ENCODE data around the gene MOB3B.

MOB3B gene

GRCh38 chr9:27308691-27309390 is 220.8 kb downstream of the MOB3B start:
- in situ Hi-C loops (cut with MboI; ENCODE audit: low sequenced_read_pairs) = loop anchor here (25.0 kb wide), 1 partner anchor 228 kb away; the partner anchor contains the start of gene MOB3B

DNA sequence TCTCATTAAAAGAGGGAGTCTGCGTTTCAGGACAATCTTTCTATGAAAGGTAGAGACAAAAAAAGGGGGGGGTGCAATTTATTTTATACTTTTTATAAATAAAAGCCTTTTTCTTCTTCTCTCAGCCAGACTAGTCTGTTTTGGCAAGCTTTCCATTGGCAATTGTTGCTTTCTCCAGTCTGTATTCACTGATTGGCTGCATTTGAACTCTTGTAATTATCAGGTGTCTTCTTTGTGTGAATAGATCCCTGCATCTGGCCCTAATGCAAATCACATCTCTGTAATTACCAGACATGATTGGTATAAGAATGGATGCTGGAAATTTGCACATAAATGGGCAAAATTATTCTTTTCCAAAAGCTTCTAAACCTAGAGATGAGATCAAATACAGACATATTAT is 225.1 kb downstream of the MOB3B start:
- in situ Hi-C loops (cut with MboI; ENCODE audit: low sequenced_read_pairs) = loop anchor here (25.0 kb wide), 1 partner anchor 233 kb away; the partner anchor contains the start of gene MOB3B

GRCh38 chr9:27303219-27303618 is 226.4 kb downstream of the MOB3B start:
- in situ Hi-C loops (cut with MboI; ENCODE audit: low sequenced_read_pairs) = loop anchor here (25.0 kb wide), 1 partner anchor 234 kb away; the partner anchor contains the start of gene MOB3B

DNA sequence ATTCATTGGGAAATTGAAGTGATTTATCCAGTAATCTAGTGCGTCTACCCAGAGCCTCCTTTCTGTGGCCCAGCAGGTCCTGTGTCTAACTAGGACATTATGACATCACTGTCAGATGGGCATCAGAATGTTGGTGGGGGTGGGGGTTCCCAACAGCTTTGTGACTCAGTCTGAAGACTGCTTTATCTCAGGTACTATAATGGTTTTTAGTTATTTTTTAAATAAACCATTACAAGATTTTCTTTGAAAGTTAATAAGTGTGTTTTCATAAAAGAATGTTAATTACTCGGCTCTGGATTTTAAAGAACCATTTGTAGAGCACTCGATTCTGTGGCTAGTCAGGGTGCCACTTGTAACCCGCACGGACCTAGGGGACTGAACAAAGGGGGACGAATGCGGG is 232.6 kb downstream of the MOB3B start, which contains the start of gene EQTN:
EQTN (minus strand) TSS at position 101 of the 400 bp plus-strand sequence; CDS start at position 6, 95 bp downstream.
- in situ Hi-C loops (cut with MboI; ENCODE audit: low sequenced_read_pairs) = no loop called here

- in situ Hi-C loops (cut with MboI; ENCODE audit: low sequenced_read_pairs) = no loop called here
Observed at GRCh38 chr9:27293996-27294395, 235.6 kb downstream of the MOB3B start.

DNA sequence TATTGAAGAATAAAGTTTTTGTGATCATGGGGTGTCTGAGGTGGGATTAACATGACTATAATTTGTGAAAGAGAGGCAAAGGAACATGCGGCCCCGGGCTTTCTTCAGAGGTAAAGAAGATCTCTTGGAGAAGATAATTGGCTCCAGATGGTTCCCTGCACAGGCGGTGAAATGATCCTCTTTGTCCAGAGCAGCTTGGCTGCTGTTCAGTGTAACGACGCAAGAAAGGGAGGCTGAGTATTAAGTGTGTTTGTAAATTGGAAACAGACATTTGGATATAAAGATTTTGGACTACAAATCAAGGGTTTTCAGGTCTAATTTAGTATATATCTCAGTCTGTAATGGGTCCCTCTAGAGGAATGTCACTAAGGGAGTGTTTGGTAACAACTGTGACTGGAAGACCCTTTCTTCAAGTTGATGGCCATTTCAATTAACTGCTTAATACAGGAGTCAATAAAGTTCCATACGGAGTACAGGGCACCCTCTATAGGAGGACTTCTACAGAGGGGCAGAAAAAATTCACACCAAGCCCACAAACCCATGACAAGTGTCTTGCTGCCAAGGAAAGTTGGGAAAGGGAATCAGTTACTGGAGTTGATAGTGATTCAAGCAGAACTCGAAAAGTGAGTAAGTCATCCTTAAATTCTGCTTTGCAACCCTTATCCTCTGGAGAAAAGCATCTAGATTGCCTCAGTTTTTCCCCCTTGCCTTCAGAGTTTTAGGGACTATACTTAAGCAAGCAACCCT is 236.8 kb downstream of the MOB3B start:
- in situ Hi-C loops (cut with MboI; ENCODE audit: low sequenced_read_pairs) = no loop called here

GRCh38 chr9:27291292-27291691 is 238.3 kb downstream of the MOB3B start:
- in situ Hi-C loops (cut with MboI; ENCODE audit: low sequenced_read_pairs) = no loop called here

DNA sequence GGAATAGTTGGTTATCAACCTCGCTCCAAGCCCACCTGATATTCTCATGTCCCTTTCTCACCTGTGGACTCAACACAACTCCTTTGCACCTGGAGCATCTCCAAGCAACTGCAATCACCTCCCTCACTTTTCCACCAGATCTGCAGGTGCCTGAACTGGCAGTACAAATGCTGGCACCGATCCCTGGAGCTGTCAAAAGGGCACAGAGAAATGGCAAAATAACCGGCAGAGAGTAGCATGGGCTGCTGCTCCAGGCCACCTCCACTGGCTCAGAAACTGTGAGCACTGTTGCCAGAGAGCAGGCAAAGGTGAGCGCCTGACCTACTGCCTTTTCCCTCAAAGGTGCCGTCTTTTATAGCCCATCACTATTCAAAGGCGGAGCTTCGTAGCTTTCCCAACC is 247.3 kb downstream of the MOB3B start:
- in situ Hi-C loops (cut with MboI; ENCODE audit: low sequenced_read_pairs) = no loop called here

GRCh38 chr9:27280860-27281259 is 248.8 kb downstream of the MOB3B start:
- in situ Hi-C loops (cut with MboI; ENCODE audit: low sequenced_read_pairs) = no loop called here

GRCh38 chr9:27280249-27280648 is 249.4 kb downstream of the MOB3B start:
- in situ Hi-C loops (cut with MboI; ENCODE audit: low sequenced_read_pairs) = no loop called here

- in situ Hi-C loops (cut with MboI; ENCODE audit: low sequenced_read_pairs) = no loop called here
Observed at GRCh38 chr9:27279611-27280010, 250.0 kb downstream of the MOB3B start.

- in situ Hi-C loops (cut with MboI; ENCODE audit: low sequenced_read_pairs) = no loop called here
Observed at GRCh38 chr9:27278374-27278773, 251.2 kb downstream of the MOB3B start.

GRCh38 chr9:27276193-27277030 is 253.2 kb downstream of the MOB3B start:
- in situ Hi-C loops (cut with MboI; ENCODE audit: low sequenced_read_pairs) = no loop called here
